HepG2 (cell line): ENCODE data around the gene RAPH1. TPM values are rescaled to one million over a fixed set of nuclear protein-coding genes. Genes with fewer than 3 reads are reported as not detected.

ENCODE experiments used
- ARID3A ChIP-seq: IDR thresholded peaks from 2 replicates; pipeline ENCODE4 v1.6.1; 2012; ENCODE audit warnings: low read depth, low read length, improper control_type of control experiment
- ATF4 ChIP-seq, 2 experiments: fragments of 450-650 bp in 1 of 2; sonication (generic) in 1 of 2; formaldehyde crosslinking; IDR thresholded peaks; 2 replicates each; pipeline versions ENCODE4 v1.5.0 to v1.8.0; 2020 to 2022; ENCODE audit warnings: mild to moderate bottlenecking in 1 of 2, missing genetic modification reagents in 1 of 2
- ATF5 ChIP-seq: sonication (generic); formaldehyde crosslinking; IDR thresholded peaks from 2 replicates; pipeline ENCODE4 v1.4.0; 2020; ENCODE audit warnings: mild to moderate bottlenecking, low read depth, missing genetic modification reagents
- ELF4 ChIP-seq: sonication (generic); formaldehyde crosslinking; IDR thresholded peaks from 2 replicates; pipeline ENCODE4 v1.5.0; 2020; ENCODE audit warnings: missing genetic modification reagents, mild to moderate bottlenecking, moderate library complexity, borderline replicate concordance
- KDM5B ChIP-seq: sonication (generic); formaldehyde crosslinking; IDR thresholded peaks from 2 replicates; pipeline ENCODE4 v1.4.0; 2020; ENCODE audit warnings: missing genetic modification reagents, mild to moderate bottlenecking, borderline replicate concordance
- MYC ChIP-seq: sonication (generic); formaldehyde crosslinking; IDR thresholded peaks from 2 replicates; pipeline ENCODE4 v1.9.0; 2021; ENCODE audit warnings: missing genetic modification reagents, borderline replicate concordance
- TCF12 ChIP-seq, 2 experiments: fragments of 450-650 bp in 1 of 2; sonication (generic) in 1 of 2; formaldehyde crosslinking in 1 of 2; IDR thresholded peaks; 2 replicates each; pipeline versions ENCODE4 v1.6.1 to v1.8.0; 2017 to 2022; ENCODE audit warnings: antibody characterized with exemption in 1 of 2, mild to moderate bottlenecking in 1 of 2, missing genetic modification reagents in 1 of 2, moderate library complexity in 1 of 2
- TFE3 ChIP-seq: IDR thresholded peaks from 2 replicates; pipeline ENCODE4 v1.6.1; 2016
- THAP9 ChIP-seq: sonication (generic); formaldehyde crosslinking; IDR thresholded peaks from 2 replicates; pipeline ENCODE4; 2020; ENCODE audit warnings: missing genetic modification reagents, mild to moderate bottlenecking, borderline replicate concordance
- ZBTB42 ChIP-seq: sonication (generic); formaldehyde crosslinking; IDR thresholded peaks from 2 replicates; pipeline ENCODE4 v1.5.0; 2020; ENCODE audit warnings: mild to moderate bottlenecking, missing genetic modification reagents
- ZMYM3 ChIP-seq: sonication (generic); formaldehyde crosslinking; IDR thresholded peaks from 2 replicates; pipeline ENCODE4 v1.5.1; 2020; ENCODE audit warnings: mild to moderate bottlenecking, missing genetic modification reagents
- ZNF317 ChIP-seq: sonication (generic); formaldehyde crosslinking; IDR thresholded peaks from 2 replicates; pipeline ENCODE4 v1.5.0; 2020; ENCODE audit warnings: mild to moderate bottlenecking, missing genetic modification reagents
- ZNF446 ChIP-seq: sonication (generic); formaldehyde crosslinking; IDR thresholded peaks from 2 replicates; pipeline ENCODE4 v1.5.0; 2020; ENCODE audit warnings: mild to moderate bottlenecking, missing genetic modification reagents
- ZNF512B ChIP-seq: sonication (generic); formaldehyde crosslinking; IDR thresholded peaks from 2 replicates; pipeline ENCODE4 v1.5.1; 2020; ENCODE audit warnings: missing genetic modification reagents, mild to moderate bottlenecking, borderline replicate concordance
- ZNF549 ChIP-seq: sonication (generic); formaldehyde crosslinking; IDR thresholded peaks from 2 replicates; pipeline ENCODE4 v1.5.0; 2020; ENCODE audit warnings: missing genetic modification reagents
- polyA plus RNA-seq, 8 experiments: library from polyadenylated mRNA; depleted of rRNA in 3 of 8; stranded (reverse) in 7 of 8; unstranded in 1 of 8; fragments of >200 nt; fragmentation: Illumina TruSeq in 4 of 8; extraction: Trizol in 4 of 8; gene quantifications; 2 replicates each; pipeline versions ENCODE4 v1.2.1 to v1.2.3, GENCODE V29; 2011 to 2016; ENCODE audit warnings: low read depth in 4 of 8, missing spikeins in 1 of 8, mixed read lengths in 1 of 8; ENCODE audit not compliant: insufficient read depth in 1 of 8
- total RNA-seq, 5 experiments: library from RNA; depleted of rRNA; stranded (reverse); fragments of >200 nt; fragmentation: Illumina TruSeq; extraction: Trizol; gene quantifications; 2 replicates each; pipeline ENCODE4 v1.2.3, GENCODE V29; 2016; ENCODE audit warnings: low read depth in 1 of 5

Gene RAPH1
- total and polyA plus RNA-seq, 2 of the 13 experiments (the other 11 are each of a cell fraction or from before 2014, with no cell fraction given) = 5.3 to 6.7 TPM

- TF ChIP-seq THAP9 (CRISPR knock-in tag) (peak; percentile 31; the same call in 1 of the 2 replicates), ZNF512B (CRISPR knock-in tag) (no peak), ZBTB42 (no peak), ZNF549 (CRISPR knock-in tag) (no peak), KDM5B (CRISPR knock-in tag) (peak; percentile 77; the same call in 1 of the 2 replicates), ZMYM3 (no peak; the same call in 1 of the 2 replicates), ATF5 (CRISPR knock-in tag) (no peak), TCF12 (IDR thresholded peaks at IDR 0.05) (no peak), TCF12 (CRISPR knock-in tag; IDR thresholded peaks at IDR 0.05) (0 out of 2 replicates have a peak, but pooled peaks have one; percentile 26), ATF4 (CRISPR knock-in tag; IDR thresholded peaks at IDR 0.05) (no peak), ZNF317 (CRISPR knock-in tag) (0 out of 2 replicates have a peak, but pooled peaks have one; percentile 71), MYC (CRISPR knock-in tag) (peak; percentile 47; the same call in 1 of the 2 replicates), ARID3A (no peak), TFE3 (CRISPR knock-in tag) (no peak), ZNF446 (CRISPR knock-in tag) (peak; percentile 76), ELF4 (CRISPR knock-in tag) (no peak)
Observed at GRCh38 chr2:203535078-203535783, at the start of gene RAPH1 (continued).
